GM18909 (cell line): ENCODE measurements around the gene MAP1LC3A.

Experiments used
- ATAC-seq: cut with Tn5 transposase; IDR thresholded peaks from one replicate; pipeline ENCODE4 v1.9.1; 2021; ENCODE audit warnings: mild to moderate bottlenecking; ENCODE audit not compliant: unreplicated experiment, poor library complexity

Gene MAP1LC3A

DNA sequence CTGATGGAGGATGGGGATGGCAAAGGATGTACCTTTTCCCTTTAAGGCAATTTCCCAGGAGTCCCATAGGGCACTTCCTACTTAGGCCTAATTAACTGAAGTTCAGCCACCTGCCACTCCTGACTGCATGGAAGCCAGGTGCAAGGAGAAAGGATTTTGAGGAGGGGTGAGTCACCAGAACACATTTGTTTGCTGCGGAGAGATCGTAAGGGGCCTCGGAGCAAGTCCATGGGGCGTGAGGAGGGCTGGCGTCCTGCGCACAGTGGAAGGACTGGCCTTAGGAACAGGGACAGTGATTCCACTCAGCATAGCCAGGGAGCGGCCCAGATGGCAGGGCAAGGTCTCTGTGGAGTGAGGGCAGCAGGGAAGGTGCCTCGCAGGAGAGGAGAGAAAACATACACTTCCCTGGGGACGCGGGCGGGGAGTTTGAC lies 11.8 kb upstream of the MAP1LC3A start:
- no peak for ATAC-seq

DNA sequence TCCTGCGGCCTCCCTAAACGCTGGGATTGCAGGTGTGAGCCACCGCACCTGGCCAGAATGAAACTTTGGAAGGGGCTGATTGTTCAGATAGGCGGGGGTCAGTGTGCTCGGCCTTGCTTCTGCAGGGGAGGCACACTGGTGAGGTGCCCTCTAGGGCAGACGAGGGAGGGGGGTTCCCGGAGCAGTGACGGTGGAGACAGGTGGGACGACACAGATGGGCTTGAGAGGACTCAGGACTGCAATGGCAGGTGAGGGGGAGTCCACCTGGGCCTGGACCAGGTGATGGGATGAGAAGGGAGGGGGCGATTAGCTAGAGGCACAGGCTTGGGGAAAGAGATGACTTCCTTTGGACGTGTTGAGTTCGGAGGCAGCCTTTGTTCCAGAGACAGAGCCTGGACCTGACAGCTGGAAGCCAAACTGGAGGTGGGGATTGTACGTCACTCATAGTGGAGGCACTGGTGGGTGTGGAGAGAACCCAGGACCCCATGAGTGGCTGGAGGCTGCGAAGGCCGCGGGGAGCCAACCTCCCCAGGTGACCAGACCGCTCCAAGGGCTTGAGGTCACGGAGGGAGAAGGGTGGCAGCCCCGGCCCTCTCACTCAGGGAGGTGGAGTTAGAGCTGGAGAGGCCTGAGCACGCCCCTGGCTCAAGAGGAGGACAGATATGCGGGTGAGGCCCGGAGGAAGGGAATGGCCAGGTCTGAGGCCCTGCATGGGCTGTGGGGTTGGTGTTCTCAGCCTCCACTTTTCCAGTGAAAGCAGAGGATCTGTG lies 10.5 kb upstream of the MAP1LC3A start:
- no peak for ATAC-seq

DNA sequence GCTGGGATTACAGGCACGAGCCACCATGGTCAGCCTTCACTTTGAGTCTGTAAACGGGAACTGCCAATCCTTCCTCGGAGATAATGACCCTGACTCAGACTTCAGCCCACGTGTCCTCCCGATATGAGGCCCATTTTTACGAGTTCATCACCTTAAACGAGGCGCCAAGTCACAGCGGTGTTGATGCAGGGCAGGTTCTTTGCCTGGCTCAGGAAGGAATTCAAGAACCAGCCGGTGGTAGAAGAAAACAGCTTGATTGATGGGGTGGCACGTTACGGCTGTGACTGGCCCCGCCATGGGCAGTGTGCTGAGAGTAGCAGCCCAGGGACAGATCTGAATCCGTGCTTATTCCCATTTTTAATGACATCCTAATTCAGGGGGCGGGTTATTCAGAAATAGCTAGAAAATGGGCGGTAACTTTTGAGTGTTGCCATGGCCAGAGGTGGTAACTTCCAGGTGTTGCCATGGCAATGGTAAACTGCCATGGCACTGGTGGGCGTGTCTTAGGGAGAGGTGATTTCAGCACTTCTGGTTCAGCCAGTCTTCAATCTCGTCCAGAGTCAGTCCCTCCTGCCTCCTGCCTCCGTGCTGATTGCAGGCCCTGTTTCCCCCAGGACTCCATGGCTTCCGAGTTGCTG lies 9.1 kb upstream of the MAP1LC3A start:
- ATAC-seq = no peak

DNA sequence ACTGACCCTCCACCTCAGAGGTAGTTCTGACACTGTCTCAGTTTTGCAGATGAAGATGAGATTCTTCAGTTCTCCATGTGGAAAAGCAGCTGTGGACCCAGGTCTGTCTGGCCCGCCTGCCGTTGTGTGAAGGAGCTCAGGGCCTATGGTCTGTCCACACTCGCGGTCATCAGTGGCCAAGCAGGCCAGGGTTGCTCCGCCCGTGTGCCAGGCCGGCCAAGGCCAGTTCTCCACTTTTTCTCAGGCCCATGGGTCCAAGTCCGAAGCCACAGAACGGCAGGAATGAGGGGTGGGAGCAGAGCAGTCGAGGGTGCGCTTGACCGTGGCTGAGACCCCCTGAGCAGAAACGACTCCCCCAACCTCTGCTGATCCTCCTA lies 8.6 kb upstream of the MAP1LC3A start:
- no peak for ATAC-seq

DNA sequence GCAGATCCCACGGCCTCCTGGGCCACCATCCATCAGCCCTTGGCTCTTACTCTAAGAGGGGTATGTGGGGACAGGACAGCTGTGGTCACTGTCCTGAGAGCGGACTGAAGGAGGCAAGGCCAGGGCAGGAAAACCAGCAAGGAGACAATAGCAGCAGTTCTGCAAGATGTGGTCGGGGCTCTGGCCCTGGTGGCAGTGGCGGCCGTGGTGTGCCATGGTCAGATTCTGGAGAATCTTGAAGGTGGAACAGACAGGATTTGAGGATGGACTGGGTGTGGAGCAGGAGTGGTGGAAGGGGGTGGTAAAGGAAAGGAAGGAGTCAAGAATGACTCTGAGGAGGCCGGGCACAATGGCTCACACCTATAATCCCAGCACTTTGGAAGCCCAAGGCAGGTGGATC lies 5.9 kb upstream of the MAP1LC3A start:
- no peak for ATAC-seq

DNA sequence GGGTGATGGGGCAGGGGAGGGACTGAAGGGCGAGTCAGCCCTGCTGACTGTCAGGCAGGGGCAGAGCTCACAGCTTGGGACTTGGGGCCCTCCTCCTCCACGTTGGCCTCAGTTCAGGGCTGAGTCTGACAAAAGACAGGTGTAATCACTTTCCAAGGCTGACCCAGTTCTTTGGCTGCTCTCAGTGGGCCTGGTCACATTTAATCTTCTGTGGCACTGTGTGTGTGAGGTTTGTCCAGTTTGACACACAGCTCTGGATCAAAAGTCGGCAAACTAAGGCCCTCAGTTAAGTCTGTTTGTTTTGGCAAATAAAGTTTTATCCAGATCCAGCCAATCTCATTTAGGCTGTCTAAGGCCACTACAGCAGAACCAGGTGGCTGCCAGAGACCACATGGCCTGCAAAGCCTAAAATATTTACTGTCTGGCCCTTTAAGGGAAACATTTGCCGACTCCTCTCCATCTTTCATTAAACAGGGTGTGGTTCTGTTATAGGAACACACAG lies 5.1 kb upstream of the MAP1LC3A start:
- ATAC-seq = no peak

DNA sequence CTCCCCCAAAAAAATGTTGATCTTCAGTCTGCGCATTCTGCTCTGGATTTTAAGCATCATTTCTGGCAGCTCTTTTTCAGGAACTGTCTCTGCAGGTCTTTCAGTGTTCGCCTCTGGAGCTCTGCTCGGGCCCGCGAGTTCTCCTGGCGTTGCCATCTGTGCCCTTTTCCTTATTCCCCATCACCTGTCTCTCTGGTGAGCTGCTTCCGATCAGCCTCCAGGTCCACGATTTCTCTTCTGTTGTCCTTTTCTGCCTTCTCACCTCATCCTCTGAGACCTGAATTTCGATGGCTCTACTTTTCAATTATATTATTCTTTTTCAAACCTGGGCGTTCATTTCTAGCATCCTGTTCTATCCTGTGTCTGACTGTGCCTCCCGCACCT lies 590 bp upstream of the MAP1LC3A start:
- no peak for ATAC-seq

DNA sequence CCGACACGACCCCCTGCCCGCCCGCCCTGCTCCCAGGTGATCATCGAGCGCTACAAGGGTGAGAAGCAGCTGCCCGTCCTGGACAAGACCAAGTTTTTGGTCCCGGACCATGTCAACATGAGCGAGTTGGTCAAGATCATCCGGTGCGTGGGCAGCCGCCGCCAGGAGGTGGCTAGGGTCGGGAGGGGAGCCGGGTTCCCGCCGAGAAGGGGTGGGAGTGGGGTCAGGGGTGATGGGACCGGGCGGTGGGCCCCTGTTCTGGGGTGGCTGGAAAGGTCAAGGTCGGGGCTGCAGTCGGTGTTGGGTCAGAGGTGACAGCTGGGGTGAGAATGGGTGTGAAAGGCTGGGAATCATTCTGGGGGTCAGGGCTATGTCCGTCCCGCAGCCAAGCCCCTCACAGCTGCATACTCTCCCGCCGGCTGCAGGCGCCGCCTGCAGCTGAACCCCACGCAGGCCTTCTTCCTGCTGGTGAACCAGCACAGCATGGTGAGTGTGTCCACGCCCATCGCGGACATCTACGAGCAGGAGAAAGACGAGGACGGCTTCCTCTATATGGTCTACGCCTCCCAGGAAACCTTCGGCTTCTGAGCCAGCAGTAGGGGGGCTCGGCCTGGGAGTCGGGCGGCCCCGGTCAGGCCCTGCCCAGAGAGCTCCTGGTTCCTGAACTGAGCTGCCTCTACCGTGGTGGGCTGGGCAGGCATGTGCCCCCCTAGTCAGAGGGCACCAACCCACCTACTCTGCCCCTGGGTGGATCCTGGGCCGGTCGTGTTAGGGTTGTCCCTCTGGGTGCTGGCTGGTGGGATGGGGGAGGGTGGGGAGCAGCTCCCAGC lies 1.0 kb downstream of the MAP1LC3A start:
- no peak for ATAC-seq

DNA sequence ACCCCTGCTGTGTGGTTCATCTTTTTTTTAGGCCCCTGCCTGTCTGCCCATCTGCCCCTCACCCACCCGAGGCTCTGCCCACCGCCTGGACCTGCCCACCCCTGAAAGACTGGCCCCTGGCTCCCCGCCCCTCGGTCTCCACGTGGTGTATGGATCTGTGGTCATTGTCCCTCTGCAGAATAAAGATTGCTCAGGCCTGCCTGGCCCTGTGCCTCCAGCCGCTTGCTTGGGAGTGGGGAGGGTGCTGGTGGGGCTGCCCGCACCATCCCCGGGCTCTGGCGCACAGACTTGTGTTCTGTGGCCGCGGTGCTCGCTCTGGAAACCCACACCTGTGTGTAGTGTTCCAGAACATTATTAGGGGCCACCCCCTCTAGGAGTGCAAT lies 1.6 kb downstream of the MAP1LC3A start:
- ATAC-seq = no peak

DNA sequence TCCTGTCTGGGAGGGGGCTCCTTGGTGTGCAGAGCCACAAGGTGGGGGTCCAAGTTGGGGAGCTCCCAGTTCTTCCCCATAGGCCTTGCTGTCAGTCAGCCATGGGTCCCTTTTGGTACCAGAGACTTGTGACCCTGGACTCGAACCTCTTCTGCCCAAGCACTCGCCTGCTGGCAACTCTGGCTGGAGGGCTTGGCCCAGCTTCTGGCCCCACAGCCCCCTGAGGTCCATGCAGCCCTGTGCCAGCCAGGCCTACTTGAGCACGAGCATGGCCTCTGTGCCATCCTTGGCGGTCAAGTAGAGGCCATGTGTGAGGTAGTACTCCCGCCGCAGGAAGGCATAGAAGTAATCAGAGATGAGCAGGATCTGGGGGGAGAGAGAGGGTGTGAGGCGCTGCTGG lies 2.1 kb downstream of the MAP1LC3A start:
- ATAC-seq = no peak

DNA sequence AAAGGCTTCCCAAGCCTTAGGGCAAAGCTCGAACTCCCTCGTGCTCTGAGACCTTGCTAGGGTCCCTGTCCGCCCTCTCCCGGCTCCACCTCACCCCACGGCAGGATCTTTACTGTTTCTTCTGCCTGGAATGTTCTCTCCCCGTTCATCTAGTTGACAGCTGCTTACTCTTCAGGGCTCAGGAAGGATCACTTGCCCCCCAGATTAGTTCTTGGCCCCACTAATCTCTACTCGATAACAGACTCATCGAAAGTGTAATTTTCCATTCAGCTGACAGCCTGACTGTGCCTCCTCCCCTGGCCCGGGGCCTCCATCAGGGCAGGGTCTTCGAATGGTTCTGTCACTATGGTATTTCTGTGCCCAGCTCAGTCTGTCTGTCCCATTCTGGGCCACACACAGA lies 3.1 kb downstream of the MAP1LC3A start:
- ATAC-seq = no peak

DNA sequence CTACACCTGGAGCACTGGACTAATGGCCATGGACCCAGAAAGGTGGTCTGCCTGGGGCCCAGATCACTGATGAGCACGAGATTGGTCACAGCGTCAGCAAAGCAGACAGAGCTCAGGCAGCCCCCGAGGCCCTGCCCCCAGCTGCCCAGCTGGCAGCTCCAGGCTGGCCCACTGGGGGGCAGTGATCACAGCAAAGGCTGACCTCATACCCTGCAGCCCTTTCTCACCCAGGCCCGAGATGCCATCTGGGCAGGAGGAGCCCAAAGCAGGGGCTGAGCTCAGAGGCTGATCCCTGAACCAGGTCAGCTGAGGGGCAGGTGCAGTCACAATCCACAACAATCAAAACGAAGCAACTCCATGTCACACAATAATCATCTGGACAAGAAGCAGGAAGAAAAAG lies 4.1 kb downstream of the MAP1LC3A start:
- ATAC-seq = no peak

DNA sequence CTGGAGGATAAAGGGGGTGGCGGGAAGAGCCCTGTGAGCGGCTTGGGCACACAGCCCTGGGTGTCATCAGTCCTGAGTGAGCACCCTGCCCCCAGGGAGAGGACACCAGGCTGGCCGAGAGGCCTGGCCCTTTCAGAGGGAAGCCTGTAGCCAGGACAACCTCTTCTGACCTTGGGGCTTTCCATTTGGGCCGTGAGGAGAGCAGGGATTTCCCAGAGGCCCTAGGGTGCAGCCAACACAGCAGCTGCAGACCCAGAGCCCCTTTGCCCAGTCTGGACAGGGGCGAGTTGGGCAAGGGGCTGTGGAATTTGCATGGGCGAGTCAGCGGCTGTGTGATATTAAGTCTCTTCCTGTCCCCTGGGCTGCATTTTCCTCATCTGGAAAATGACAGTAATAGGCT lies 6.3 kb downstream of the MAP1LC3A start:
- ATAC-seq = no peak

DNA sequence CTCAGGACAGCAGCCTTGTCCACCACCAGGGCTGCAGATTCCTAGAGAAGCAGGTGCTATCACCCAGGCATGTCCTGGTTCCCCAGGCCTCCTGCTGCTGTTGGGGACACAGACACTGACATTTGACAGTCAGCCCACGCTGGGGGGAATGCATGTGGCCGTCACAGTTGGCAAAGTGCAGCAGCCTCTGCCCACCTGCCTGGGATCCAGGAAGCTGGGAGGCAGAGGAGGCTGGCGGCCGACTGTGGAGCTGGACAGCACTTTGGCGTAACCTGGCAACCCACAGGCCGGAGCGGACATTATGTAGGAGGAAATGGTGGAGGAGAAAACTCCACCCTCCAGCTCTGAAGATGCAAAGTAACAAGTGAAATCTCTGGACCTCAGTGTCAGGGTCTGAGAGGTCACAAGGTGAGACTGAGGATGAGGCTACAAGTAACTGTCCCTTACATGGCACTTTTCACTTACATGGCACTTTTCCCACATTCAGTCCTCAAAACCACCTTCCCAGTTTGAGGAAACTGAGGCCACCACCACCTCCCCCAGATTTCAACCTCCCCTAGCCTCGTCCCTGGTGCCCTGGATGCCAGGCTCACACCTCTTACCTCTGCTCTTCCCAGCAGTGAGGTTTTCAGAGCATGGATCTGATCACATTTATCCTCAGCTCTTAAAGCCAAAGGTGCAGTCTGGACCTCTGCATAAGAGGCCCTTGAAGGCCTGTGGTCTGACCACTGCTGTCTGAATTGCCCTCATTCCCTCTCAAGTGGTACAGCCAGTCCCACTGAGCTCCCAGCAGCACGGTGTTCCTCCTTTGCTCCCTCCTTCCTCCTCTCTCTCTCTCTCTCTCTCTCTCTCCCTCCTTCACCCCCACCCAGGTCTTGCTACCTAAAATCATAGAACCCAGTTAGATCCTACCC lies 8.7 kb downstream of the MAP1LC3A start:
- ATAC-seq = no peak

DNA sequence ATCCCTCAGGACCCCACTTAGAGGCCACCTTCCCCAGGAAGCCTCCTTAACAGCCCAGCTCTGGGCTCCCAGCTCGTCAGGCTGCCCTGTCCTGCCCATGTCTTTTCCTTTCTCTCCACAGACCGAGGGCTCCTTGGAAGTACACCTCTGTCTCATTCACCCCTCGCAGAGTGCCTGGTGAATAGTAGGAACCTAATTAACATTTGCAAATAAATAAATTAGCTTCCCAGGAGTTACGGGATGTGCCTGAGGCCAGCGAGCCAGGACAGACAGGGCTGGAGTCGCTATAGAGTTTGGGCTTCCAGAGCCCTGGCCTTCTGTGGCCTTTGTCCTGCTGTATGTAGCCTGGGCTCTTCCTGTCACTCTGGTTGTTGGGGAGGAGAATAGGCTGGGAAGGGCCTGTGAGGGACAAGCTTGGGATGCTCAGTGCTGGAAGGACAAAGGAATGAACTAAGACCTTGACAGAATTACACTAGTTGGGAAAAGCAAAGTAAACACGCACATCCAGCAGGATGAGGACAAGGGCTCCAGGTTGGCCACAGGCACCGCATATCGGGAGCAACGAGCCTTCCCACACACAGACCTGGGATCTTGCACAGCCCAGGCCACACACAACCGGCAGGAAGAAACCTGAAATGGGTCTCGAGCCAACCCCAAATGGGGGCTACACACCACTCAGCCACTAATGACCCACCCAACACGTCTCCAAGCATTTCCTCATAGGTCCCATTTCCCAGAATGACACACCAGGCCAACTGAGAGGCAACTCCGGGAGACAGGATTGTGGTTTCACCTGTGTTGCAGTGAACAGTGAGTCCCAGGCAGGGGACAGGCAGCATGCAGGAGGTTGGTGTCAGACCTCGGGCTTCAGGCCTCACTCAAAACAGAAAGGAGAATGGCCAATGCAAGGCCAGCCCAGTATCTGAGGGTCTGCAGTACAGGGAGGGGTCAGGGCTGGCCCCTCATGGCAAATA lies 9.7 kb downstream of the MAP1LC3A start:
- no peak for ATAC-seq

DNA sequence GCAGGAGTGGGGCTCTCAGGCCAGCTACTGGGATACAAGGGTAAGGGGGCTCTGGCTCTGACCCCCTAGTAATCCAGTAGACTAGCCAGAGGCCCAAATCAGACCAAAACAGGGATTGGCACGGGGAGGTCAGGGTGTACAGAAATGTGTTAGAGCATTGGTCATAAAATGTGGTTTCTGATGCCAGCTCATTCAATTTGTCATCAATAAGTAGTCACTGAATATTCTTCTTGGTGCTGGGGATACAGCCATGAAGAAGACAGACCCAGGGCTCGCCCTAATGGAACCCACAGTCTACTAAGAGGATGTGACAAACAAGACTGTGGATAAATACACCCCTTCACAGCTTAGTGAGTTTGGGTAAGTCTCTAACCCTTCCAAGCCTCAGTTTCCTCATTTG lies 11.1 kb downstream of the MAP1LC3A start:
- ATAC-seq = no peak

DNA sequence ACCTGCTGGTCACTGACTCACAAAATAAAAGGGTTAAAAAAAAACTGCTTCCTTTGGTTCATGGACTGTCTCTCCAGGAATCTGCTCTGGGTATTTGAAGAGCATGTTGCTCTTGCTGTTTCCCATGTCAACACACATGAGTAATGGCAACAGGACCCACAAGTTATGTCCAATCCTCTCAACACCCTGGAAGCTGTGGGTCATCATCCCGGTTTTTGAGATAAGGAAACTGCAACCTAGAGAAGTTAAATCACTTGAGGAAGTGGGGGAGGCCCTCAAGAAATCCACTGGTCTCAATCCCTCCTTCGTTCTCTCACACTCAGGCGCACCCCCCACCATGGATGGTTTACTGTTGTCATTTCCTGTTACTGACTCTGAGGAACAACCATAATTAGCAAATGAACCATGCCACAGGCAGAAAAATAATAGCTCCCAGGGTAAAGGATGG lies 12.4 kb downstream of the MAP1LC3A start:
- no peak for ATAC-seq

DNA sequence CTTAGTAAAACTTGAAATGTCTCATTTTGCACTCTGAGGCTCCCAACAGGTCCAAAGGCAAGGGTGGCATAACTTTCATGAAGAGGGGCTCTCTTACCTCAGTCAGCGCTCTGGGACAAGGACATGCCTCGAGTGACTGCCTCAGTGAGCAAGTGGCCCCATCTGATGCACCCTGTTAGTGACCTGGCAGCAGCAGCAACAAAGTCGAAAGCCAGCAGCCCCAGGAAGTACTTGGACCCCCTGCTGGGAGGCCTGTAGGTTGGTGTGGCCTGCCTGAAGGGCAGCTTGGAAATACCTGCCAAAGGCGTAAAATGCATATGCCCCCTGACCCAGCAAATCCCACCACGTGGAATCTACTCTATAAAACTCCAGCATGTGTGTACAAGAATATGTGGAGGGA lies 13.2 kb downstream of the MAP1LC3A start:
- no peak for ATAC-seq
